Measurements from ENCODE around the gene HECTD2.

DNA sequence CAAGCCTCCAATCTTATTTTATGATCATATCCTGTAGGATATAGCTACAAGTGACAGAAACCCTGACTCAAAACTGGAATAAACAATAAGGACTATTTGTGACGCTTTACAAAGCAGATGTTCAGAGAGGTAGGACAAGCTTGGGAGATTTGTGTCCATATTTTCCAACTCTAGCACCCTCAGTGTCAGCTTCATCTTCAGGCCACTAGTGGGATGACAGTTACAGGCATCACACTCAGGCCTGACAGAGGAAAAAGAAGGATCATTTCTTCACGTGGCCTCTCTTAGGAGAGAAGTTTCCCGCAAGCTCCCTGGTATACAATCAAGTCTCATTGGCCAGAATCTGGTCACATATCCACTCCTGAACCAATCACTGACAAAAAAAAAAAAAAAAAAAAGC is 148.3 kb downstream of the HECTD2 start:
- no peak for TF ChIP-seq CSRNP3 (CRISPR knock-in tag; IDR thresholded peaks at IDR 0.05)
- TF ChIP-seq CSDC2 (CRISPR knock-in tag; IDR thresholded peaks at IDR 0.05) = no peak
- no peak for TF ChIP-seq ZFP3 (CRISPR knock-in tag; IDR thresholded peaks at IDR 0.05)
- TF ChIP-seq GLIS3 (CRISPR knock-in tag; IDR thresholded peaks at IDR 0.05) = no peak
- no peak for TF ChIP-seq RARB (CRISPR knock-in tag; IDR thresholded peaks at IDR 0.05)
- TF ChIP-seq, protein P1, sequence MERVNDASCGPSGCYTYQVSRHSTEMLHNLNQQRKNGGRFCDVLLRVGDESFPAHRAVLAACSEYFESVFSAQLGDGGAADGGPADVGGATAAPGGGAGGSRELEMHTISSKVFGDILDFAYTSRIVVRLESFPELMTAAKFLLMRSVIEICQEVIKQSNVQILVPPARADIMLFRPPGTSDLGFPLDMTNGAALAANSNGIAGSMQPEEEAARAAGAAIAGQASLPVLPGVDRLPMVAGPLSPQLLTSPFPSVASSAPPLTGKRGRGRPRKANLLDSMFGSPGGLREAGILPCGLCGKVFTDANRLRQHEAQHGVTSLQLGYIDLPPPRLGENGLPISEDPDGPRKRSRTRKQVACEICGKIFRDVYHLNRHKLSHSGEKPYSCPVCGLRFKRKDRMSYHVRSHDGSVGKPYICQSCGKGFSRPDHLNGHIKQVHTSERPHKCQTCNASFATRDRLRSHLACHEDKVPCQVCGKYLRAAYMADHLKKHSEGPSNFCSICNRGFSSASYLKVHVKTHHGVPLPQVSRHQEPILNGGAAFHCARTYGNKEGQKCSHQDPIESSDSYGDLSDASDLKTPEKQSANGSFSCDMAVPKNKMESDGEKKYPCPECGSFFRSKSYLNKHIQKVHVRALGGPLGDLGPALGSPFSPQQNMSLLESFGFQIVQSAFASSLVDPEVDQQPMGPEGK (CRISPR knock-in tag; IDR thresholded peaks at IDR 0.05; ENCODE audit: borderline replicate concordance) = no peak
- no peak for TF ChIP-seq CREB5 (CRISPR knock-in tag; IDR thresholded peaks at IDR 0.05; ENCODE audit: low read depth)
